ENCODE results near the gene MRPL42.

The MRPL42 gene

GRCh38 chr12:93440043-93440835, 27.1 kb upstream of the MRPL42 start:
- H3K27ac ChIP-seq, result peak overlapping the region; percentile 94
- TF ChIP-seq, protein P1, sequence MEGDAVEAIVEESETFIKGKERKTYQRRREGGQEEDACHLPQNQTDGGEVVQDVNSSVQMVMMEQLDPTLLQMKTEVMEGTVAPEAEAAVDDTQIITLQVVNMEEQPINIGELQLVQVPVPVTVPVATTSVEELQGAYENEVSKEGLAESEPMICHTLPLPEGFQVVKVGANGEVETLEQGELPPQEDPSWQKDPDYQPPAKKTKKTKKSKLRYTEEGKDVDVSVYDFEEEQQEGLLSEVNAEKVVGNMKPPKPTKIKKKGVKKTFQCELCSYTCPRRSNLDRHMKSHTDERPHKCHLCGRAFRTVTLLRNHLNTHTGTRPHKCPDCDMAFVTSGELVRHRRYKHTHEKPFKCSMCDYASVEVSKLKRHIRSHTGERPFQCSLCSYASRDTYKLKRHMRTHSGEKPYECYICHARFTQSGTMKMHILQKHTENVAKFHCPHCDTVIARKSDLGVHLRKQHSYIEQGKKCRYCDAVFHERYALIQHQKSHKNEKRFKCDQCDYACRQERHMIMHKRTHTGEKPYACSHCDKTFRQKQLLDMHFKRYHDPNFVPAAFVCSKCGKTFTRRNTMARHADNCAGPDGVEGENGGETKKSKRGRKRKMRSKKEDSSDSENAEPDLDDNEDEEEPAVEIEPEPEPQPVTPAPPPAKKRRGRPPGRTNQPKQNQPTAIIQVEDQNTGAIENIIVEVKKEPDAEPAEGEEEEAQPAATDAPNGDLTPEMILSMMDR (conservative IDR thresholded peaks at IDR 0.05), result no peak
- TF ChIP-seq ZFX (IDR thresholded peaks at IDR 0.05), result no peak

DNA sequence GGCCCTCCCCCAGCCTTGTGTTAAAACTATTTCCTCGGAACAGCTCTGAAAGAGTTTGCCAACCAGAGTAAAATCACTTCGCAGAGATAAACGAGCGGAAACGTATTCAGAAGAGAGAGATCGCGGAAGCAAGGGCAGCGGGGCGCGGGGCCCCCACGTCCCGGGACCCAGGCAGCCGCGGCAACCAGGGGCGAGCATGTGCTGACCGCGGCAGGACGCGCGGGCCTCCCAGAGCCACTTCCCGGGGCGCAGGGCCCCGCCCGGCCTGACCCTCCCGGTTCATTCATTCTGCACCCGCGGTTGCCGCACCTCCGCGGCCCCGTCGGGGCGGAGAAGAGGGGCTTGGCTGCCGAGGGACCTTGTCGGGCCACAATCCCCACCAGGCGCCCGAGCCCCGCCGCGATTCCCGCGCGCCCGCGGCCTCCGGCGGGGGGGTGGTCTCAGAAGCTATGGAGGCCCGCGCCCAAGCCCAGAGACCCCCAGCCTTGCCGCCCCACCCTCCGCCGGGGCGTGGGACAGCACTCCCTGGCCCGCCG, 26.2 kb upstream of the MRPL42 start:
- H3K27ac ChIP-seq, result peak overlapping the region; percentile 94
- TF ChIP-seq, protein P1 (conservative IDR thresholded peaks at IDR 0.05), result no peak
- TF ChIP-seq ZFX (IDR thresholded peaks at IDR 0.05), result peak; percentile 69; the same call in 1 of the 2 replicates

DNA sequence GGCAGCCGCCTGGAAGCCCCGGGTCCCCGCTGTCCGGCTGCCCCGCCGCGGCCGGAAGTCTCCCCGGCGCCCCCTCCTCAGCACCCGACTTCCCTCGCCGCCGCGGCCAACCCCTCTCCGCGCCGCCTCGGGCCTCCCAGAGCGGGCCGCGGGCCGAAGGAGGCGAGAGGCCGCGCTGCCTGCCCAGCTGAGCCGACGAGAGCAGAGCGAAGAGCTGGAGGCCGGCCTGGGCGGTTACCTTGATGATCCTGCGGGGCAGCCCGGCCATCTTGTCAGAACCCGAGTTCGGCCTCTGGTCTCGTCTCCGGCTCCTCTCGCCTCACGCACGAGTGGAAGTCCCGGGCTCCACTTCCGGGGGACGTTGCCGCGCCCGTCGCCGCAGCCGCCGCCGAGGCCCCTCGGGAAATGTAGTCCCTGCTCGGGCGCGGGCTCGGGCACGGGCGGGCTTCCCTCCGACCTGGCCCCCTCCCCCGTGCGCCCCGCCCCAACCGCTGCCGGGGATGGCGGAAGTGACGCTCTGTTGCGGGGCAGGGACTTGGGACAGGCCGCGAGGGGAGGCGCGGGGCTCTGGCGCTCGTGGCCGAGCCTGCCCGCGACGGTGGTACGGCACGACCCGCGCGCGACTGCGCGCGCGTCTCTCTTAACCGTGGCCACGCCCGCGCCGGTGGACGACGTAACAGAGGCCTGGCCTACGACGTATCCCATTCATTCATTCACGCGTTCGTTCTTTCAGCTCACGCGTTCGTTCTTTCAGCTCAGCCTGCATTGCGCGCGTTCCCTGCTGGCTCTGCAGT, 25.5 kb upstream of the MRPL42 start, which contains the start of gene UBE2N:
Gene UBE2N, minus strand, starts transcription at position 331 of the 794 bp plus-strand sequence. Its CDS starts 63 bp downstream, at position 268.
- TF ChIP-seq, protein P1 (conservative IDR thresholded peaks at IDR 0.05), result no peak
- TF ChIP-seq ZFX (IDR thresholded peaks at IDR 0.05), result peak; percentile 57; the same call in 1 of the 2 replicates
- peak within 1 kb of the TSS; percentile 94 for H3K27ac ChIP-seq

GRCh38 chr12:93442411-93443340, 24.6 kb upstream of the MRPL42 start:
- TF ChIP-seq, protein P1 (conservative IDR thresholded peaks at IDR 0.05), result no peak
- no peak for TF ChIP-seq ZFX (IDR thresholded peaks at IDR 0.05)
- H3K27ac ChIP-seq, result peak overlapping the region; percentile 94

DNA sequence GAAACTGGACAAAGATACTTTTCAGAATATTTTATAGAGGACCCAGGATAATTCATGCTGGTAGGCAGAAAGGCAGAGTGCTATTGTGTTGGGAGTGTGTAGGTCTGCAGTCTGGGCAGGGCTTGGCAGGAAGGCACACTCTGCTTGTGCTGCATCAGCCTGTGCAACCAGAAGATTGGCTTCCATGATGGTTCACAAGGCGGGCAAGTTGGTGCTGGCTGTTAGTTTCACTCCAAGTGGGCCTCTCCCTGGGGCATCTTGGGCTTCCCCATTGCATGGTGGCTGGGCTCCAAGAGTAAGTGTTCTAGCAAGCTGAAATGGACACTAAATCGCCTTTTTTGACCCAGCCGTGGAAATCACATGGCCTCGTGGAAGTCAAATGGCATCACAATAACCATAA, 23.7 kb upstream of the MRPL42 start:
- TF ChIP-seq, protein P1 (conservative IDR thresholded peaks at IDR 0.05), result no peak
- TF ChIP-seq ZFX (IDR thresholded peaks at IDR 0.05), result no peak
- H3K27ac ChIP-seq, result no peak overlapping the region

DNA sequence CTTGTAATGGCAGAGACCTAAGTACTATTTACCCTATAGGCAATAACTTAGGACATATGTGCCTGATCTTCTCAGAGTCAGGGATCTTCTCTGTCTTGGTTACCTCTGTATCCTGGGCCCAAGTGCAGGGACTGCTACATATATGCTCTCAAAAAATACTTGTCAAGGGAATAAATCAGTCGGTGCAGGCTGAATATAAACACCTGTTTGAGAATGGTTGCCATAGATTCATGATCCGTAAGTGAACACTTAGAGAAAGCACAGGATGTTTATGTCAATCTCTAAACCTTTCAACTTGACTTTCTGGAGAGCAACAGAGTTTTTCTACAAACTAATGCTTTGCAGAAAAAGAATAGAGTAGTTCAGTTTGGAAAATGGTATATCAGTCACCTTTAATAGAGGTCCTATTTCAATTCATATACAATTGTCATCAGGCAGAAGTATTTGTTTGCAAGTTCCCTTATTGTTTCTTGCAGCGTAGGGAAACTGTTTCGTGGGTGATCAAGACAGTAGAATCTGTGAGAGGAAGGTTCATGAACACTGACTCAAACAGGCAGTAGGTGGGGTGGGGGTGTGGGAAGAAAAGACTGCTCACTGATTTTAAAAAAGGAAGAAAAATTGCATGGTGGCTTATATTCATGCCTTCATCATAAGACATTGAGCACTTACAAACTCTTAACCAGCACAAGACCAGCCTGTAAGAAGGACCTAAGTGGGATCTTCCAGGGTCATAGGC, 19.6 kb upstream of the MRPL42 start:
- H3K27ac ChIP-seq, result no peak overlapping the region; the same call in 1 of the 2 replicates
- TF ChIP-seq ZFX (IDR thresholded peaks at IDR 0.05), result no peak
- TF ChIP-seq, protein P1 (conservative IDR thresholded peaks at IDR 0.05), result no peak
